HCT116 (cell line): Measurements from ENCODE around the gene LOXHD1. TPM values are rescaled to one million over a fixed set of nuclear protein-coding genes. Genes with fewer than 3 reads are reported as not detected.

Experiments used
- ATAC-seq: fragments of 200-7000 bp; cut with Tn5 transposase; 2 replicates; pipeline ENCODE4 v1.9.1; 2020; ENCODE audit warnings: mild to moderate bottlenecking, moderate library complexity
- BruUV-seq: library from RNA; stranded (reverse); fragments of 400-500 nt; replicated peaks from 2 replicates; lab custom pipeline; 2021; lab: Mats Ljungman, UMichigan
- CTCF ChIA-PET: fragments of 300-600 bp; sonication (Branson Sonifier 250); formaldehyde crosslinking; loops from one replicate; lab custom pipeline; 2021; ENCODE audit warnings: antibody characterized with exemption; lab: Charles Lee
- POLR2A ChIA-PET: fragments of 300-600, 350-600 bp; sonication (Branson Sonifier 250); formaldehyde crosslinking; loops from one replicate; lab custom pipeline; 2021; ENCODE audit warnings: antibody characterized with exemption; lab: Charles Lee
- RAD21 ChIA-PET, 2 experiments: fragments of 300-600 bp; sonication (Branson Sonifier 250); formaldehyde crosslinking; loops; one replicate each; lab custom pipeline; 2023; ENCODE audit warnings: low total read pairs in 2 of 2; ENCODE audit not compliant: uncharacterized antibody in 2 of 2, unreplicated experiment in 2 of 2, low non-redundant PET in 1 of 2; lab: Charles Lee
- DNase-seq: peaks from one replicate; pipeline ENCODE4 v3.0.0-alpha.2; 2010; ENCODE audit warnings: low read depth, low spot score
- H2AFZ ChIP-seq: fragments of 200-600 bp; shearing (Covaris generic), sonication (generic); 2 replicates; pipeline ENCODE4 v1.6.1; 2017; ENCODE audit warnings: low read depth, mixed run types, mixed read lengths, antibody characterized with exemption, low read length; ENCODE audit not compliant: poor library complexity, severe bottlenecking
- H3K27ac ChIP-seq: 2 replicates; pipeline ENCODE4 v1.5.1; 2012; ENCODE audit warnings: low read depth, low read length
- H3K27me3 ChIP-seq: fragments of 200-600 bp; sonication (generic); 2 replicates; pipeline ENCODE4 v1.6.1; 2016; ENCODE audit warnings: mixed run types, low read length, mixed read lengths; ENCODE audit not compliant: insufficient read depth
- H3K36me3 ChIP-seq, 2 experiments: fragments of 200-500 bp in 1 of 2; fragments of 200-600 bp in 1 of 2; sonication (Bioruptor generic) in 1 of 2; sonication (generic) in 1 of 2; 2 replicates each; pipeline versions ENCODE4 v1.5.1 to v1.6.1; 2014 to 2016; ENCODE audit warnings: low read length in 2 of 2, inconsistent platforms in 1 of 2, mixed read lengths in 1 of 2, mixed run types in 1 of 2; ENCODE audit not compliant: insufficient read depth in 2 of 2, control insufficient read depth in 1 of 2
- H3K4me1 ChIP-seq, 2 experiments: fragments of 200-600 bp in 1 of 2; sonication (generic) in 1 of 2; 2 replicates each; pipeline versions ENCODE4 v1.5.1 to v1.6.1; 2012 to 2017; ENCODE audit warnings: low read length in 2 of 2, inconsistent platforms in 1 of 2, mild to moderate bottlenecking in 1 of 2, mixed read lengths in 1 of 2, mixed run types in 1 of 2, moderate library complexity in 1 of 2; ENCODE audit not compliant: insufficient read depth in 2 of 2, control insufficient read depth in 1 of 2
- H3K4me2 ChIP-seq: fragments of 200-600 bp; sonication (generic); 2 replicates; pipeline ENCODE4 v1.6.1; 2017; ENCODE audit warnings: mixed run types, low read length, mixed read lengths
- H3K4me3 ChIP-seq, 2 experiments: fragments of 200-600 bp in 1 of 2; sonication (generic) in 1 of 2; replicated peaks in 1 of 2; 2 replicates each; pipeline ENCODE4 v1.5.1; 2011 to 2016; ENCODE audit warnings: low read length in 2 of 2, control low read depth in 1 of 2, low read depth in 1 of 2, mild to moderate bottlenecking in 1 of 2, mixed read lengths in 1 of 2, mixed run types in 1 of 2
- H3K79me2 ChIP-seq: fragments of 200-600 bp; sonication (generic); 2 replicates; pipeline ENCODE4 v1.6.1; 2017; ENCODE audit warnings: mild to moderate bottlenecking, mixed run types, low read length, moderate library complexity, mixed read lengths; ENCODE audit not compliant: insufficient read depth
- H3K9ac ChIP-seq: fragments of 200-600 bp; sonication (generic); 2 replicates; pipeline ENCODE4 v1.6.1; 2016; ENCODE audit warnings: low read length, mixed read lengths
- H3K9me2 ChIP-seq: fragments of 200-600 bp; sonication (generic), shearing (Covaris generic); 2 replicates; pipeline ENCODE4 v1.6.1; 2017; ENCODE audit warnings: mixed run types, mild to moderate bottlenecking, moderate library complexity; ENCODE audit not compliant: insufficient read depth
- H3K9me3 ChIP-seq, 2 experiments: fragments of 200-500 bp in 1 of 2; fragments of 200-600 bp in 1 of 2; sonication (Bioruptor generic) in 1 of 2; sonication (generic) in 1 of 2; 2 replicates each; pipeline ENCODE4 v1.6.1; 2014 to 2017; ENCODE audit warnings: low read length in 2 of 2, mixed read lengths in 2 of 2, inconsistent platforms in 1 of 2, low read depth in 1 of 2, mild to moderate bottlenecking in 1 of 2, mixed run types in 1 of 2, moderate library complexity in 1 of 2; ENCODE audit not compliant: control insufficient read depth in 1 of 2, insufficient read depth in 1 of 2
- H4K20me1 ChIP-seq: fragments of 200-600 bp; sonication (generic), shearing (Covaris generic); 2 replicates; pipeline ENCODE4 v1.6.1; 2017; ENCODE audit warnings: mixed run types, mild to moderate bottlenecking, moderate library complexity; ENCODE audit not compliant: insufficient read depth
- EGR1 ChIP-seq: IDR thresholded peaks from 2 replicates; pipeline ENCODE4 v1.6.1; 2012; ENCODE audit warnings: low read depth
- EZH2 ChIP-seq: fragments of 200-600 bp; sonication (generic); IDR thresholded peaks from 2 replicates; pipeline ENCODE4 v1.6.1; 2017; ENCODE audit warnings: antibody characterized with exemption, mixed run types
- EZH2phosphoT487 ChIP-seq: fragments of 200-600 bp; IDR thresholded peaks from 2 replicates; pipeline ENCODE4 v1.6.1; 2018; ENCODE audit warnings: antibody characterized with exemption, borderline replicate concordance
- POLR2A ChIP-seq: IDR thresholded peaks from 2 replicates; pipeline ENCODE4 v1.7.0; 2011; ENCODE audit warnings: borderline replicate concordance; ENCODE audit not compliant: insufficient read depth, insufficient read length; ENCODE audit errors: extremely low read depth
- RAD21 ChIP-seq: IDR thresholded peaks from 2 replicates; pipeline ENCODE4 v1.6.1; 2012; ENCODE audit warnings: low read depth, mild to moderate bottlenecking
- SIN3A ChIP-seq: IDR thresholded peaks from 2 replicates; pipeline ENCODE4 v1.6.1; 2012; ENCODE audit warnings: low read depth
- SP1 ChIP-seq: IDR thresholded peaks from 2 replicates; pipeline ENCODE4 v1.6.1; 2012; ENCODE audit warnings: low read depth
- ZFX ChIP-seq: fragments of 450-650 bp; IDR thresholded peaks from 2 replicates; pipeline ENCODE4 v1.6.1; 2017
- ZNF274 ChIP-seq: fragments of 200-500 bp; sonication (Bioruptor generic); IDR thresholded peaks from 2 replicates; pipeline ENCODE4 v1.6.1; 2014; ENCODE audit warnings: mild to moderate bottlenecking, low read depth, low read length, inconsistent platforms
- intact Hi-C: fragments of 100-400 bp; cut with micrococcal nuclease; formaldehyde crosslinking; loops from 2 replicates; pipeline ENCODE4 v1.10.0; 2022
- total RNA-seq: library from RNA; stranded (reverse); gene quantifications from one replicate; pipeline ENCODE4 v1.2.1, GENCODE V29; 2021; ENCODE audit not compliant: unreplicated experiment
- TF ChIP-seq, protein P1 (sequence below): IDR thresholded peaks from 2 replicates; pipeline ENCODE4 v1.6.1; 2012; ENCODE audit warnings: low read depth
- TF ChIP-seq, protein P2 (sequence below): IDR thresholded peaks from 2 replicates; pipeline ENCODE4 v1.6.1; 2012
- TF ChIP-seq, protein P3 (sequence below), 3 experiments: fragments of 200-600 bp in 1 of 3; sonication (generic) in 1 of 3; IDR thresholded peaks in 2 of 3; conservative IDR thresholded peaks in 1 of 3; 2 replicates each; pipeline ENCODE4 v1.5.1; 2012 to 2017; ENCODE audit warnings: low read depth in 2 of 3, low read length in 2 of 3, antibody characterized with exemption in 1 of 3, borderline replicate concordance in 1 of 3, control low read depth in 1 of 3, mild to moderate bottlenecking in 1 of 3, mixed read lengths in 1 of 3, mixed run types in 1 of 3, moderate library complexity in 1 of 3; ENCODE audit not compliant: insufficient read depth in 1 of 3
- TF ChIP-seq, protein P4 (sequence below): IDR thresholded peaks from 2 replicates; pipeline ENCODE4 v1.6.1; 2011; ENCODE audit warnings: mild to moderate bottlenecking, low read length, moderate library complexity; ENCODE audit not compliant: insufficient replicate concordance; ENCODE audit errors: extremely low read depth

Gene LOXHD1
- total RNA-seq, 1 experiment from 2014 or later, result not detected

DNA sequence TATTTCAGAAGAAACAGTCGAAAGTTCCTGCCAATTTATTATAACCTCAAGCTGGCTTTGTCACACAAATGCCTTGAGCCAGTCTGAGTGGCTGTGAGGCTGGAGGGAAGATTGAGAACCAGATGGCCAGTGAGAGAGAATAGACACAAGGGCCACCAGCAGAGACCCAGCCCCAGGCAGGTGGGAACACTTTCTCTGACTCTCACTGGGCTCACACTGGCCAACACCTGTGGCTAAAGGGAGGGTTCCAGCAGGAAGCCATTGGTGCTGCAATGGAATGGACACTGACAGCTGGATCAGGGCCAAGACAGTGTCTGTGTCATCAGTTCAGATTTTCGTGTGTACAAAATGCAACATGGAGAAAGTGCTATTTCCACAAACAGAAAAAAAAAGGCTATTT lies 29.9 kb downstream of the LOXHD1 start:
- no peak for TF ChIP-seq POLR2A
- DNase-seq, result no peak
- ChIA-PET POLR2A (no interaction called here), RAD21 (interaction anchor here in 1 of 2 experiments (0.5 kb wide), 1 partner anchor 39 kb away, joined by 5 read pairs; no protein-coding TSS in a partner anchor), CTCF (no interaction called here)
- H3K4me1 ChIP-seq, result no peaks in the 10 kb centered on the region
- no peak overlapping the region for H3K9ac ChIP-seq
- H3K9me2 ChIP-seq, result no peaks in the 10 kb centered on the region
- H3K27me3 ChIP-seq, result peaks cover 42% of the 10 kb centered on the region
- no peaks in the 10 kb centered on the region for H4K20me1 ChIP-seq
- H3K4me2 ChIP-seq, result no peak overlapping the region
- no peak overlapping the region for H3K4me3 ChIP-seq
- intact Hi-C loops, result no loop called here
- no peak overlapping the region for H3K27ac ChIP-seq
- no peak overlapping the region for H2AFZ ChIP-seq
- BruUV-seq, result no TSS peak
- H3K36me3 ChIP-seq, result no peaks in the 10 kb centered on the region
- no peak for ATAC-seq
- no peaks in the 10 kb centered on the region for H3K79me2 ChIP-seq
- no peaks in the 10 kb centered on the region for H3K9me3 ChIP-seq

DNA sequence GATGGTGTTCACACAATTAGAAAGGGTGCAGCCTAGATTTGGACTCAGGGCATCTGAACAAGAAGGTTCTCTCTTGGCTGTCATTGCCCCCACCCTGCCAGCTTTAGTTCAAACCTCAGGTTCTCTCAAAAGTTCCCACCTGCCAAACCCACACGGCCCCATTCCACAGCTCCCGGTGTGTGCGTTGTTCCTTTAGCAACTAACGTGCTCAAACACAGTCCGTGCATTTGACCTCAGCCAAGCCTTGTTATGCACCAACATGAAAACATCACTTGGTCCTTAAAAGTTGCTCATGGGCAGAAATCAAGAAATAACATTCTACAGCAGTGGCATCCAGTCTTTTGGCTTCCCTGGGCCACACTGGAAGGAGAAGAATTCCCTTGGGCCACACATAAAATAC lies 32.0 kb downstream of the LOXHD1 start:
- BruUV-seq, result no TSS peak
- no peak for TF ChIP-seq SIN3A
- TF ChIP-seq EGR1, result no peak
- TF ChIP-seq, protein P1, sequence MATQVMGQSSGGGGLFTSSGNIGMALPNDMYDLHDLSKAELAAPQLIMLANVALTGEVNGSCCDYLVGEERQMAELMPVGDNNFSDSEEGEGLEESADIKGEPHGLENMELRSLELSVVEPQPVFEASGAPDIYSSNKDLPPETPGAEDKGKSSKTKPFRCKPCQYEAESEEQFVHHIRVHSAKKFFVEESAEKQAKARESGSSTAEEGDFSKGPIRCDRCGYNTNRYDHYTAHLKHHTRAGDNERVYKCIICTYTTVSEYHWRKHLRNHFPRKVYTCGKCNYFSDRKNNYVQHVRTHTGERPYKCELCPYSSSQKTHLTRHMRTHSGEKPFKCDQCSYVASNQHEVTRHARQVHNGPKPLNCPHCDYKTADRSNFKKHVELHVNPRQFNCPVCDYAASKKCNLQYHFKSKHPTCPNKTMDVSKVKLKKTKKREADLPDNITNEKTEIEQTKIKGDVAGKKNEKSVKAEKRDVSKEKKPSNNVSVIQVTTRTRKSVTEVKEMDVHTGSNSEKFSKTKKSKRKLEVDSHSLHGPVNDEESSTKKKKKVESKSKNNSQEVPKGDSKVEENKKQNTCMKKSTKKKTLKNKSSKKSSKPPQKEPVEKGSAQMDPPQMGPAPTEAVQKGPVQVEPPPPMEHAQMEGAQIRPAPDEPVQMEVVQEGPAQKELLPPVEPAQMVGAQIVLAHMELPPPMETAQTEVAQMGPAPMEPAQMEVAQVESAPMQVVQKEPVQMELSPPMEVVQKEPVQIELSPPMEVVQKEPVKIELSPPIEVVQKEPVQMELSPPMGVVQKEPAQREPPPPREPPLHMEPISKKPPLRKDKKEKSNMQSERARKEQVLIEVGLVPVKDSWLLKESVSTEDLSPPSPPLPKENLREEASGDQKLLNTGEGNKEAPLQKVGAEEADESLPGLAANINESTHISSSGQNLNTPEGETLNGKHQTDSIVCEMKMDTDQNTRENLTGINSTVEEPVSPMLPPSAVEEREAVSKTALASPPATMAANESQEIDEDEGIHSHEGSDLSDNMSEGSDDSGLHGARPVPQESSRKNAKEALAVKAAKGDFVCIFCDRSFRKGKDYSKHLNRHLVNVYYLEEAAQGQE, result no peak
- TF ChIP-seq SP1, result no peak
- TF ChIP-seq EZH2phosphoT487, result no peak
- no peak for TF ChIP-seq EZH2
- TF ChIP-seq, protein P2, sequence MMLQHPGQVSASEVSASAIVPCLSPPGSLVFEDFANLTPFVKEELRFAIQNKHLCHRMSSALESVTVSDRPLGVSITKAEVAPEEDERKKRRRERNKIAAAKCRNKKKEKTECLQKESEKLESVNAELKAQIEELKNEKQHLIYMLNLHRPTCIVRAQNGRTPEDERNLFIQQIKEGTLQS, result no peak
- TF ChIP-seq, protein P3, sequence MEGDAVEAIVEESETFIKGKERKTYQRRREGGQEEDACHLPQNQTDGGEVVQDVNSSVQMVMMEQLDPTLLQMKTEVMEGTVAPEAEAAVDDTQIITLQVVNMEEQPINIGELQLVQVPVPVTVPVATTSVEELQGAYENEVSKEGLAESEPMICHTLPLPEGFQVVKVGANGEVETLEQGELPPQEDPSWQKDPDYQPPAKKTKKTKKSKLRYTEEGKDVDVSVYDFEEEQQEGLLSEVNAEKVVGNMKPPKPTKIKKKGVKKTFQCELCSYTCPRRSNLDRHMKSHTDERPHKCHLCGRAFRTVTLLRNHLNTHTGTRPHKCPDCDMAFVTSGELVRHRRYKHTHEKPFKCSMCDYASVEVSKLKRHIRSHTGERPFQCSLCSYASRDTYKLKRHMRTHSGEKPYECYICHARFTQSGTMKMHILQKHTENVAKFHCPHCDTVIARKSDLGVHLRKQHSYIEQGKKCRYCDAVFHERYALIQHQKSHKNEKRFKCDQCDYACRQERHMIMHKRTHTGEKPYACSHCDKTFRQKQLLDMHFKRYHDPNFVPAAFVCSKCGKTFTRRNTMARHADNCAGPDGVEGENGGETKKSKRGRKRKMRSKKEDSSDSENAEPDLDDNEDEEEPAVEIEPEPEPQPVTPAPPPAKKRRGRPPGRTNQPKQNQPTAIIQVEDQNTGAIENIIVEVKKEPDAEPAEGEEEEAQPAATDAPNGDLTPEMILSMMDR (IDR thresholded peaks at IDR 0.05 in 2 of 3, conservative IDR thresholded peaks at IDR 0.05 in 1 of 3; ENCODE audit: borderline replicate concordance in 1 of 3, insufficient read depth in 1 of 3, low read depth in 2 of 3, low read length in 2 of 3), result no peak
- TF ChIP-seq, protein P4, sequence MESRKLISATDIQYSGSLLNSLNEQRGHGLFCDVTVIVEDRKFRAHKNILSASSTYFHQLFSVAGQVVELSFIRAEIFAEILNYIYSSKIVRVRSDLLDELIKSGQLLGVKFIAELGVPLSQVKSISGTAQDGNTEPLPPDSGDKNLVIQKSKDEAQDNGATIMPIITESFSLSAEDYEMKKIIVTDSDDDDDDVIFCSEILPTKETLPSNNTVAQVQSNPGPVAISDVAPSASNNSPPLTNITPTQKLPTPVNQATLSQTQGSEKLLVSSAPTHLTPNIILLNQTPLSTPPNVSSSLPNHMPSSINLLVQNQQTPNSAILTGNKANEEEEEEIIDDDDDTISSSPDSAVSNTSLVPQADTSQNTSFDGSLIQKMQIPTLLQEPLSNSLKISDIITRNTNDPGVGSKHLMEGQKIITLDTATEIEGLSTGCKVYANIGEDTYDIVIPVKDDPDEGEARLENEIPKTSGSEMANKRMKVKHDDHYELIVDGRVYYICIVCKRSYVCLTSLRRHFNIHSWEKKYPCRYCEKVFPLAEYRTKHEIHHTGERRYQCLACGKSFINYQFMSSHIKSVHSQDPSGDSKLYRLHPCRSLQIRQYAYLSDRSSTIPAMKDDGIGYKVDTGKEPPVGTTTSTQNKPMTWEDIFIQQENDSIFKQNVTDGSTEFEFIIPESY, result no peak
- TF ChIP-seq RAD21, result no peak
- no peak for TF ChIP-seq ZFX
- no peak for TF ChIP-seq POLR2A
- no peak for TF ChIP-seq ZNF274

More for the DNA sequence above, 32.0 kb downstream of the LOXHD1 start:
- H3K36me3 ChIP-seq, result no peaks in the 10 kb centered on the region
- POLR2A ChIA-PET, result no interaction called here
- H3K9me2 ChIP-seq, result no peaks in the 10 kb centered on the region
- no peak for DNase-seq
- no peak for ATAC-seq
- CTCF ChIA-PET, result interaction anchor here (1.5 kb wide), 1 partner anchor 33 kb away, joined by 4 read pairs; no protein-coding TSS in a partner anchor
- intact Hi-C loops, result no loop called here
- no peaks in the 10 kb centered on the region for H3K9me3 ChIP-seq
- H3K4me1 ChIP-seq, result no peaks in the 10 kb centered on the region
- no peak overlapping the region for H3K4me2 ChIP-seq
- peaks cover 57% of the 10 kb centered on the region for H3K27me3 ChIP-seq
- no peak overlapping the region for H2AFZ ChIP-seq
- H3K27ac ChIP-seq, result no peak overlapping the region
- H3K4me3 ChIP-seq, result no peak overlapping the region
- RAD21 ChIA-PET, result no interaction called here
- no peak overlapping the region for H3K9ac ChIP-seq
- no peaks in the 10 kb centered on the region for H4K20me1 ChIP-seq
- no peaks in the 10 kb centered on the region for H3K79me2 ChIP-seq
